H9 (cell line): Measurements from ENCODE around the gene MED27. TPM values are rescaled to one million over a fixed set of nuclear protein-coding genes. Genes with fewer than 3 reads are reported as not detected.

Experiments used
- DNase-seq: peaks from one replicate; pipeline ENCODE4 v3.0.0-alpha.2; 2017
- H2AFZ ChIP-seq: one replicate; pipeline ENCODE4 v1.6.1; 2013; ENCODE audit warnings: mild to moderate bottlenecking, low read length, control low read depth, moderate library complexity
- H2AK5ac ChIP-seq: 2 replicates; pipeline ENCODE4 v1.6.1; 2013; ENCODE audit warnings: low read length, control low read depth, mixed read lengths; ENCODE audit not compliant: insufficient read length
- H2BK120ac ChIP-seq: one replicate; pipeline ENCODE4 v1.6.1; 2013; ENCODE audit warnings: low read depth, mild to moderate bottlenecking, low read length, control low read depth, inconsistent platforms; ENCODE audit not compliant: poor library complexity, severe bottlenecking
- H2BK12ac ChIP-seq: 2 replicates; pipeline ENCODE4 v1.6.1; 2013; ENCODE audit warnings: low read length, control low read depth, mixed read lengths, low read depth; ENCODE audit not compliant: insufficient read length
- H2BK15ac ChIP-seq: 2 replicates; pipeline ENCODE4 v1.6.1; 2013; ENCODE audit warnings: low read depth, low read length, control low read depth
- H2BK20ac ChIP-seq: one replicate; pipeline ENCODE4 v1.6.1; 2013; ENCODE audit warnings: low read depth, mild to moderate bottlenecking, low read length, control low read depth, inconsistent platforms; ENCODE audit not compliant: poor library complexity, severe bottlenecking
- H2BK5ac ChIP-seq: 2 replicates; pipeline ENCODE4 v1.6.1; 2013; ENCODE audit warnings: low read length, control low read depth, mixed read lengths; ENCODE audit not compliant: insufficient read length
- H3K14ac ChIP-seq: 2 replicates; pipeline ENCODE4 v1.6.1; 2013; ENCODE audit warnings: low read length, control low read depth; ENCODE audit not compliant: insufficient read depth
- H3K18ac ChIP-seq: 2 replicates; pipeline ENCODE4 v1.6.1; 2013; ENCODE audit warnings: low read depth, mild to moderate bottlenecking, mixed read lengths, low read length, control low read depth; ENCODE audit not compliant: insufficient read length
- H3K23ac ChIP-seq: 2 replicates; pipeline ENCODE4 v1.6.1; 2013; ENCODE audit warnings: low read length, control low read depth, mixed read lengths, low read depth; ENCODE audit not compliant: insufficient read length
- H3K23me2 ChIP-seq: 2 replicates; pipeline ENCODE4 v1.6.1; 2013; ENCODE audit warnings: low read depth, mild to moderate bottlenecking, mixed read lengths, low read length, control low read depth; ENCODE audit not compliant: insufficient read length, poor library complexity, severe bottlenecking
- H3K27ac ChIP-seq: 2 replicates; pipeline ENCODE4 v1.5.1; 2013; ENCODE audit warnings: low read length, control low read depth, mixed read lengths, low read depth; ENCODE audit not compliant: insufficient read length
- H3K27me3 ChIP-seq: 2 replicates; pipeline ENCODE4 v1.6.1; 2013; ENCODE audit warnings: low read length, control low read depth, inconsistent platforms; ENCODE audit not compliant: insufficient read depth
- H3K4ac ChIP-seq: 2 replicates; pipeline ENCODE4 v1.6.1; 2013; ENCODE audit warnings: low read depth, mild to moderate bottlenecking, control low read depth, inconsistent platforms, low read length, moderate library complexity
- H3K4me1 ChIP-seq: 2 replicates; pipeline ENCODE4 v1.6.1; 2013; ENCODE audit warnings: low read length, control low read depth, inconsistent platforms; ENCODE audit not compliant: insufficient read depth
- H3K4me2 ChIP-seq: 2 replicates; pipeline ENCODE4 v1.6.1; 2013; ENCODE audit warnings: low read length, control low read depth, mixed read lengths; ENCODE audit not compliant: insufficient read length, insufficient read depth
- H3K56ac ChIP-seq: 2 replicates; pipeline ENCODE4 v1.6.1; 2013; ENCODE audit warnings: low read depth, mild to moderate bottlenecking, mixed read lengths, low read length, control low read depth; ENCODE audit not compliant: insufficient read length
- H3K79me1 ChIP-seq: 2 replicates; pipeline ENCODE4 v1.6.1; 2013; ENCODE audit warnings: low read depth, mild to moderate bottlenecking, moderate library complexity, low read length, control low read depth, inconsistent platforms; ENCODE audit not compliant: insufficient read depth, poor library complexity, severe bottlenecking
- H3K79me2 ChIP-seq: 2 replicates; pipeline ENCODE4 v1.6.1; 2013; ENCODE audit warnings: low read length, control low read depth, inconsistent platforms; ENCODE audit not compliant: insufficient read depth
- H3K9ac ChIP-seq: 2 replicates; pipeline ENCODE4 v1.6.1; 2013; ENCODE audit warnings: low read length, control low read depth, mixed read lengths; ENCODE audit not compliant: insufficient read length; ENCODE audit errors: extremely low read depth
- H3K9me3 ChIP-seq: one replicate; pipeline ENCODE4 v1.6.1; 2013; ENCODE audit warnings: low read depth, low read length, inconsistent platforms; ENCODE audit not compliant: control insufficient read depth
- H3T11ph ChIP-seq: one replicate; pipeline ENCODE4 v1.6.1; 2013; ENCODE audit warnings: mild to moderate bottlenecking, low read length, control low read depth, inconsistent platforms
- H4K20me1 ChIP-seq: one replicate; pipeline ENCODE4 v1.6.1; 2013; ENCODE audit not compliant: control insufficient read depth, insufficient read length, insufficient read depth
- H4K5ac ChIP-seq: 2 replicates; pipeline ENCODE4 v1.6.1; 2013; ENCODE audit warnings: low read depth, mild to moderate bottlenecking, mixed read lengths, low read length, control low read depth; ENCODE audit not compliant: insufficient read length
- H4K8ac ChIP-seq: replicated peaks from 2 replicates; pipeline ENCODE4 v1.6.1; 2013; ENCODE audit warnings: low read length, control low read depth, mixed read lengths, low read depth; ENCODE audit not compliant: insufficient read length
- H4K91ac ChIP-seq: 2 replicates; pipeline ENCODE4 v1.6.1; 2013; ENCODE audit warnings: low read depth, mild to moderate bottlenecking, moderate library complexity, mixed read lengths, low read length, control low read depth; ENCODE audit not compliant: insufficient read length
- H3K27ac Mint-ChIP-seq, 3 experiments: 2 replicates in 2 of 3; 3 replicates in 1 of 3; pipeline ENCODE4 v1.8.0; 2020 to 2021; ENCODE audit warnings: mixed read lengths in 3 of 3, mild to moderate bottlenecking in 1 of 3, moderate library complexity in 1 of 3
- H3K27me3 Mint-ChIP-seq: 2 replicates; pipeline ENCODE4 v1.8.0; 2021; ENCODE audit warnings: low read depth, mild to moderate bottlenecking, moderate library complexity, mixed read lengths
- H3K36me3 Mint-ChIP-seq, 3 experiments: 2 replicates in 2 of 3; 3 replicates in 1 of 3; pipeline ENCODE4 v1.8.0; 2020 to 2021; ENCODE audit warnings: low read depth in 3 of 3, mixed read lengths in 3 of 3; ENCODE audit not compliant: insufficient read depth in 1 of 3
- H3K4me1 Mint-ChIP-seq, 2 experiments: 2 replicates each; pipeline ENCODE4 v1.8.0; 2020; ENCODE audit warnings: mixed read lengths in 2 of 2
- H3K4me3 Mint-ChIP-seq, 2 experiments: 2 replicates in 1 of 2; 3 replicates in 1 of 2; pipeline ENCODE4 v1.8.0; 2020 to 2021; ENCODE audit warnings: mild to moderate bottlenecking in 2 of 2, mixed read lengths in 2 of 2, moderate library complexity in 1 of 2
- H3K9me3 Mint-ChIP-seq, 2 experiments: 2 replicates in 1 of 2; 3 replicates in 1 of 2; pipeline ENCODE4 v1.8.0; 2020; ENCODE audit warnings: mild to moderate bottlenecking in 2 of 2, mixed read lengths in 2 of 2, moderate library complexity in 1 of 2
- WGBS: extraction: QIAGEN DNeasy Blood & Tissue Kit; methylation state at CpG from one replicate; pipeline ENCODE4 v1.1.7; 2013; ENCODE audit warnings: missing lambda C conversion rate, low lambda C conversion rate, mixed read lengths; ENCODE audit not compliant: insufficient read length; ENCODE audit errors: extremely low coverage; 5-methylcytosine and 5-hydroxymethylcytosine counted together
- total RNA-seq: library from RNA; stranded (reverse); gene quantifications from 2 replicates; pipeline ENCODE4 v1.2.1, GENCODE V29; 2021
- TF ChIP-seq, protein P1 (sequence below): fragments of 200-600 bp; sonication (generic); conservative IDR thresholded peaks from 3 replicates; pipeline ENCODE4 v1.8.0; 2021; ENCODE audit warnings: antibody characterized with exemption, mild to moderate bottlenecking

MED27 gene
- total RNA-seq, 1 experiment from 2014 or later: 33.5 TPM

DNA sequence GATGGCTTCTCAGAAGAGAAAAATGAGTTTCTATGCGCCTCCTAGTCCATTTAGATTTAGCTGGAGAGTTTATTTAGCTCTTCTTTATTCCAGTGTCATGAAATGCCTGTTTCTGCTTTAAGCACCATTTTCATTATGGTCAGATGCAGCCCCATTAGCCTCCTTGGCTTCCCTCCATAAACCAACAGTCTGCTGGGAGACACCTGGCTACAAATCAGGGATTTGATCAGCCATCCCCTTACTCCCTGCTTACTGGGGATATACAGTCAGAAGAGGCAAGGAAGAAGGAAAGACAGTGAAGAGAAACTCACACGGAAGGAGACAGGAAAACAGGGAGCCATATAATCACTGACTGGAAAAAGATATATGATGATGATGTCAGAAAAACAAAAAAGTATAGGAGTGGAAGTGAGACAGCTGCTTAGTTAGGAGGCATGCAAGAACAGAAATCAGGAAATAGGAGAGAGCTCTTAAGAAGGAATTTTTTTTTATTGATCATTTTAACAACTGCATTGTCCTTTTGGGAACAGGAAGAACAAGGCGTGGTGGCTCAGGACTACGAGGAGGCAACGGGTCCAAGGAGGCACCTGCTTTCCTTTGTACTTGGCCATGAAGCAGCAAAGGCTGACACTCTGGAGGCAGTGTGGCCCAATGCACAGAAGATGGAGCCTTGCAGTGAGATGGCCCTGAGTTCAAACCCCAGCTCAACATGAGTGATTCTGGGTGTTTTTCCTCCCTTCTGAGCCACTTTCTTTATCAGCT lies 56.1 kb downstream of the MED27 start:
- Histone ChIP-seq H3K27ac (no peak overlapping the region), H2BK5ac (no peak overlapping the region), H2BK15ac (no peak overlapping the region), H2AFZ (no peak overlapping the region), H2BK12ac (no peak overlapping the region), H2AK5ac (no peak overlapping the region), H3K79me1 (no peaks in the 10 kb centered on the region), H3K4me2 (no peak overlapping the region), H3K23me2 (no peaks in the 10 kb centered on the region), H4K5ac (no peak overlapping the region), H3K9ac (no peak overlapping the region), H4K8ac (no peak overlapping the region), H4K20me1 (peaks cover 3% of the 10 kb centered on the region), H3K56ac (no peak overlapping the region), H3K18ac (no peak overlapping the region), H3K79me2 (no peaks in the 10 kb centered on the region), H3K4me1 (peaks cover 5% of the 10 kb centered on the region; the same call in 1 of the 2 replicates), H3K4ac (no peak overlapping the region), H3K9me3 (no peaks in the 10 kb centered on the region), H2BK20ac (no peak overlapping the region), H3K14ac (no peak overlapping the region), H2BK120ac (no peak overlapping the region), H3T11ph (no peak overlapping the region), H4K91ac (no peak overlapping the region), H3K23ac (no peak overlapping the region), H3K27me3 (no peaks in the 10 kb centered on the region)
- WGBS: no CpG with 5 or more reads among the region's 5 CpGs
- no peaks in the 10 kb centered on the region for H3K27me3 Mint-ChIP-seq
- H3K36me3 Mint-ChIP-seq: no peaks in the 10 kb centered on the region; a peak in 1 of 7 replicates
- DNase-seq: no peak
- H3K27ac Mint-ChIP-seq: no peak overlapping the region
- H3K4me3 Mint-ChIP-seq: no peak overlapping the region
- no peaks in the 10 kb centered on the region for H3K9me3 Mint-ChIP-seq
- TF ChIP-seq, protein P1, sequence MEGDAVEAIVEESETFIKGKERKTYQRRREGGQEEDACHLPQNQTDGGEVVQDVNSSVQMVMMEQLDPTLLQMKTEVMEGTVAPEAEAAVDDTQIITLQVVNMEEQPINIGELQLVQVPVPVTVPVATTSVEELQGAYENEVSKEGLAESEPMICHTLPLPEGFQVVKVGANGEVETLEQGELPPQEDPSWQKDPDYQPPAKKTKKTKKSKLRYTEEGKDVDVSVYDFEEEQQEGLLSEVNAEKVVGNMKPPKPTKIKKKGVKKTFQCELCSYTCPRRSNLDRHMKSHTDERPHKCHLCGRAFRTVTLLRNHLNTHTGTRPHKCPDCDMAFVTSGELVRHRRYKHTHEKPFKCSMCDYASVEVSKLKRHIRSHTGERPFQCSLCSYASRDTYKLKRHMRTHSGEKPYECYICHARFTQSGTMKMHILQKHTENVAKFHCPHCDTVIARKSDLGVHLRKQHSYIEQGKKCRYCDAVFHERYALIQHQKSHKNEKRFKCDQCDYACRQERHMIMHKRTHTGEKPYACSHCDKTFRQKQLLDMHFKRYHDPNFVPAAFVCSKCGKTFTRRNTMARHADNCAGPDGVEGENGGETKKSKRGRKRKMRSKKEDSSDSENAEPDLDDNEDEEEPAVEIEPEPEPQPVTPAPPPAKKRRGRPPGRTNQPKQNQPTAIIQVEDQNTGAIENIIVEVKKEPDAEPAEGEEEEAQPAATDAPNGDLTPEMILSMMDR: no peak
- peaks cover 34 to 49% of the 10 kb centered on the region in 2 experiments for H3K4me1 Mint-ChIP-seq
